GM12872 (cell line): ENCODE measurements around the gene FAM163A.
A peak's percentile ranks its signal among the peaks of the same experiment; 100 is the strongest.

Source experiments
- CTCF ChIP-seq: IDR thresholded peaks from 3 replicates; pipeline ENCODE4 v1.5.1; 2011; ENCODE audit warnings: low read depth, mild to moderate bottlenecking, low read length, moderate library complexity; ENCODE audit not compliant: insufficient read depth

Gene FAM163A

GRCh38 chr1:179809506-179810366, 66.6 kb downstream of the FAM163A start:
- TF ChIP-seq CTCF = peak; percentile 94

GRCh38 chr1:179810367-179810715, 67.2 kb downstream of the FAM163A start:
- TF ChIP-seq CTCF = no peak

GRCh38 chr1:179812501-179813292, 69.6 kb downstream of the FAM163A start:
- no peak for TF ChIP-seq CTCF

- no peak for TF ChIP-seq CTCF
Measured at GRCh38 chr1:179813626-179814545, 70.8 kb downstream of the FAM163A start.

GRCh38 chr1:179814546-179814838, 71.4 kb downstream of the FAM163A start:
- no peak for TF ChIP-seq CTCF

GRCh38 chr1:179815641-179816040, 72.5 kb downstream of the FAM163A start:
- no peak for TF ChIP-seq CTCF

GRCh38 chr1:179816196-179816960, 73.3 kb downstream of the FAM163A start:
- TF ChIP-seq CTCF = no peak
